ENCODE data around the gene LRP1B.

Gene LRP1B

GRCh38 chr2:141103216-141103615, 1027.6 kb downstream of the LRP1B start:
- DNase-seq: no peak

GRCh38 chr2:141079231-141079630, 1051.6 kb downstream of the LRP1B start:
- DNase-seq: no peak

GRCh38 chr2:141075753-141076152, 1055.1 kb downstream of the LRP1B start:
- no peak for DNase-seq

GRCh38 chr2:141068053-141068682, 1062.6 kb downstream of the LRP1B start:
- no peak for DNase-seq

- DNase-seq: no peak
Observed at GRCh38 chr2:141065042-141065441, 1065.8 kb downstream of the LRP1B start.

- no peak for DNase-seq
Observed at GRCh38 chr2:141063406-141063805, 1067.4 kb downstream of the LRP1B start.

- no peak for DNase-seq
Observed at GRCh38 chr2:141062443-141062842, 1068.4 kb downstream of the LRP1B start.

- no peak for DNase-seq
Observed at GRCh38 chr2:141062031-141062430, 1068.8 kb downstream of the LRP1B start.

- DNase-seq: no peak
Observed at GRCh38 chr2:141058556-141058955, 1072.3 kb downstream of the LRP1B start.

- no peak for DNase-seq
Observed at GRCh38 chr2:141055531-141055930, 1075.3 kb downstream of the LRP1B start.

GRCh38 chr2:141048951-141049350, 1081.9 kb downstream of the LRP1B start:
- DNase-seq: no peak

GRCh38 chr2:141041281-141041680, 1089.5 kb downstream of the LRP1B start:
- DNase-seq: no peak

GRCh38 chr2:141038341-141038740, 1092.5 kb downstream of the LRP1B start:
- DNase-seq: no peak

- DNase-seq: no peak
Observed at GRCh38 chr2:141037361-141037760, 1093.5 kb downstream of the LRP1B start.

- DNase-seq: no peak
Observed at GRCh38 chr2:141035846-141036420, 1094.9 kb downstream of the LRP1B start.

- no peak for DNase-seq
Observed at GRCh38 chr2:141029428-141030078, 1101.3 kb downstream of the LRP1B start.

- no peak for DNase-seq
Observed at GRCh38 chr2:141027221-141027620, 1103.6 kb downstream of the LRP1B start.

- DNase-seq: no peak
Observed at GRCh38 chr2:141021611-141022010, 1109.2 kb downstream of the LRP1B start.

GRCh38 chr2:141021109-141021508, 1109.7 kb downstream of the LRP1B start:
- no peak for DNase-seq

GRCh38 chr2:141020346-141020745, 1110.5 kb downstream of the LRP1B start:
- DNase-seq: no peak

GRCh38 chr2:141015341-141016047, 1115.3 kb downstream of the LRP1B start:
- DNase-seq: no peak

GRCh38 chr2:141003967-141004657, 1126.7 kb downstream of the LRP1B start:
- no peak for DNase-seq

- DNase-seq: no peak
Observed at GRCh38 chr2:141001750-141002149, 1129.1 kb downstream of the LRP1B start.
